Testis (tissue), 2 donors: ENCODE data around the gene SIK2.

Experiments
- POLR2A ChIP-seq: fragments of 450-650 bp; IDR thresholded peaks from one replicate; pipeline ENCODE4 v1.6.1; 2017; ENCODE audit warnings: antibody characterized with exemption, mild to moderate bottlenecking, moderate library complexity
- TF ChIP-seq, protein P1 (sequence below), 3 experiments: fragments of 450-650 bp in 2 of 3; fragments of 200-600 bp in 1 of 3; sonication (generic) in 1 of 3; IDR thresholded peaks; one replicate each; pipeline ENCODE4 v1.5.1; 2016 to 2019; ENCODE audit warnings: antibody characterized with exemption in 3 of 3, mild to moderate bottlenecking in 2 of 3, moderate library complexity in 1 of 3

- TF ChIP-seq, protein P1, sequence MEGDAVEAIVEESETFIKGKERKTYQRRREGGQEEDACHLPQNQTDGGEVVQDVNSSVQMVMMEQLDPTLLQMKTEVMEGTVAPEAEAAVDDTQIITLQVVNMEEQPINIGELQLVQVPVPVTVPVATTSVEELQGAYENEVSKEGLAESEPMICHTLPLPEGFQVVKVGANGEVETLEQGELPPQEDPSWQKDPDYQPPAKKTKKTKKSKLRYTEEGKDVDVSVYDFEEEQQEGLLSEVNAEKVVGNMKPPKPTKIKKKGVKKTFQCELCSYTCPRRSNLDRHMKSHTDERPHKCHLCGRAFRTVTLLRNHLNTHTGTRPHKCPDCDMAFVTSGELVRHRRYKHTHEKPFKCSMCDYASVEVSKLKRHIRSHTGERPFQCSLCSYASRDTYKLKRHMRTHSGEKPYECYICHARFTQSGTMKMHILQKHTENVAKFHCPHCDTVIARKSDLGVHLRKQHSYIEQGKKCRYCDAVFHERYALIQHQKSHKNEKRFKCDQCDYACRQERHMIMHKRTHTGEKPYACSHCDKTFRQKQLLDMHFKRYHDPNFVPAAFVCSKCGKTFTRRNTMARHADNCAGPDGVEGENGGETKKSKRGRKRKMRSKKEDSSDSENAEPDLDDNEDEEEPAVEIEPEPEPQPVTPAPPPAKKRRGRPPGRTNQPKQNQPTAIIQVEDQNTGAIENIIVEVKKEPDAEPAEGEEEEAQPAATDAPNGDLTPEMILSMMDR (IDR thresholded peaks at IDR 0.05) = no peak
- no peak for TF ChIP-seq POLR2A
These were observed 31.0 kb downstream of the SIK2 start for GRCh38 chr11:111633248-111633647.
